GM23338 (cell line): ENCODE data around the gene TENT4B. TPM values are rescaled to one million over a fixed set of nuclear protein-coding genes. Genes with fewer than 3 reads are reported as not detected.

Experiments used
- ATAC-seq: fragments of 200-7000 bp; cut with Tn5 transposase; 3 replicates; pipeline ENCODE4 v1.9.1; 2020
- DNase-seq: peaks from one replicate; pipeline ENCODE4 v3.0.0-alpha.2; 2015; ENCODE audit warnings: low spot score
- H2AFZ ChIP-seq: fragments of 200-600 bp; sonication (generic); 2 replicates; pipeline ENCODE4 v1.8.0; 2016; ENCODE audit warnings: antibody characterized with exemption, mild to moderate bottlenecking, moderate library complexity
- H3F3A ChIP-seq: fragments of 200-600 bp; sonication (generic); replicated peaks from 2 replicates; pipeline ENCODE4 v1.8.0; 2017; ENCODE audit warnings: antibody characterized with exemption, mixed run types, low read depth
- H3K27ac ChIP-seq: fragments of 200-600 bp; sonication (generic); 2 replicates; pipeline ENCODE4 v1.6.1; 2016; ENCODE audit warnings: low read depth
- H3K27me3 ChIP-seq: fragments of 200-600 bp; sonication (generic); 2 replicates; pipeline ENCODE4 v1.8.0; 2016; ENCODE audit warnings: mild to moderate bottlenecking, mixed run types, moderate library complexity; ENCODE audit not compliant: insufficient read depth
- H3K36me3 ChIP-seq: fragments of 200-600 bp; sonication (generic); 2 replicates; pipeline ENCODE4 v1.8.0; 2016; ENCODE audit warnings: mild to moderate bottlenecking; ENCODE audit not compliant: insufficient read depth
- H3K4me1 ChIP-seq: fragments of 200-600 bp; sonication (generic); 2 replicates; pipeline ENCODE4 v1.8.0; 2016; ENCODE audit warnings: mild to moderate bottlenecking, moderate library complexity; ENCODE audit not compliant: insufficient read depth
- H3K4me2 ChIP-seq: fragments of 200-600 bp; sonication (generic); 2 replicates; pipeline ENCODE4 v1.7.1; 2017; ENCODE audit warnings: mixed run types
- H3K4me3 ChIP-seq: fragments of 200-600 bp; sonication (generic); 2 replicates; pipeline ENCODE4 v1.6.1; 2016; ENCODE audit warnings: mixed run types
- H3K79me2 ChIP-seq: fragments of 200-600 bp; sonication (generic); replicated peaks from 2 replicates; pipeline ENCODE4 v1.8.0; 2017; ENCODE audit warnings: mild to moderate bottlenecking; ENCODE audit not compliant: insufficient read depth
- H3K9me2 ChIP-seq: fragments of 200-600 bp; sonication (generic); 2 replicates; pipeline ENCODE4 v1.8.0; 2017; ENCODE audit not compliant: insufficient read depth
- H4K20me1 ChIP-seq: fragments of 200-600 bp; sonication (generic); replicated peaks from 2 replicates; pipeline ENCODE4 v1.8.0; 2017; ENCODE audit warnings: mild to moderate bottlenecking; ENCODE audit not compliant: insufficient read depth
- H3K27ac Mint-ChIP-seq: 2 replicates; pipeline ENCODE4 v1.8.0; 2020; ENCODE audit warnings: inconsistent platforms, mild to moderate bottlenecking, moderate library complexity, mixed read lengths
- H3K27me3 Mint-ChIP-seq: 3 replicates; pipeline ENCODE4 v1.8.0; 2022; ENCODE audit warnings: low read depth, mild to moderate bottlenecking, moderate library complexity, mixed read lengths, inconsistent platforms; ENCODE audit not compliant: insufficient read depth, poor library complexity
- H3K36me3 Mint-ChIP-seq: 3 replicates; pipeline ENCODE4 v1.8.0; 2021; ENCODE audit warnings: low read depth, mild to moderate bottlenecking, inconsistent platforms, moderate library complexity, mixed read lengths
- H3K4me1 Mint-ChIP-seq: 3 replicates; pipeline ENCODE4 v1.8.0; 2020; ENCODE audit warnings: mild to moderate bottlenecking, inconsistent platforms, mixed read lengths
- H3K4me3 Mint-ChIP-seq: 3 replicates; pipeline ENCODE4 v1.8.0; 2021; ENCODE audit warnings: moderate library complexity, mild to moderate bottlenecking, inconsistent platforms, mixed read lengths
- H3K9me3 Mint-ChIP-seq: 3 replicates; pipeline ENCODE4 v1.8.0; 2020; ENCODE audit warnings: moderate library complexity, mild to moderate bottlenecking, inconsistent platforms, mixed read lengths
- CREB1 ChIP-seq: fragments of 250-450 bp; sonication (Bioruptor Pico); IDR thresholded peaks from 2 replicates; pipeline ENCODE4 v1.5.0; 2020; ENCODE audit warnings: low read depth, mild to moderate bottlenecking, moderate library complexity
- EZH2 ChIP-seq: fragments of 200-600 bp; sonication (generic); IDR thresholded peaks from one replicate; pipeline ENCODE4 v1.8.0; 2017; ENCODE audit warnings: antibody characterized with exemption, mild to moderate bottlenecking, low read depth; ENCODE audit not compliant: unreplicated experiment
- EZH2phosphoT487 ChIP-seq: fragments of 200-600 bp; sonication (generic); IDR thresholded peaks from one replicate; pipeline ENCODE4 v1.8.1; 2018; ENCODE audit warnings: antibody characterized with exemption; ENCODE audit not compliant: unreplicated experiment
- JUNB ChIP-seq: IDR thresholded peaks from one replicate; pipeline ENCODE4 v1.6.1; 2016; ENCODE audit warnings: antibody characterized with exemption; ENCODE audit not compliant: unreplicated experiment
- NANOG ChIP-seq: IDR thresholded peaks from 2 replicates; pipeline ENCODE4 v1.6.1; 2016; ENCODE audit warnings: antibody characterized with exemption, borderline replicate concordance
- POLR2AphosphoS5 ChIP-seq: IDR thresholded peaks from 2 replicates; pipeline ENCODE4 v1.6.1; 2016; ENCODE audit warnings: antibody characterized with exemption, low read depth
- STAT1 ChIP-seq: IDR thresholded peaks from one replicate; pipeline ENCODE4 v1.6.1; 2016; ENCODE audit warnings: antibody characterized with exemption; ENCODE audit not compliant: unreplicated experiment
- ZNF114 ChIP-seq: fragments of 250-450 bp; sonication (Bioruptor Pico); IDR thresholded peaks from 2 replicates; pipeline ENCODE4 v1.5.0; 2020; ENCODE audit warnings: mild to moderate bottlenecking, moderate library complexity
- ZNF331 ChIP-seq: fragments of 250-450 bp; sonication (Bioruptor Pico); IDR thresholded peaks from 2 replicates; pipeline ENCODE4 v1.5.0; 2020; ENCODE audit warnings: low read depth, mild to moderate bottlenecking, moderate library complexity
- polyA plus RNA-seq: library from polyadenylated mRNA; unstranded; fragments of >200 nt; fragmentation: Nextera tagmentation; extraction: Ambion mirVana; gene quantifications from 2 replicates; pipeline ENCODE4 v1.2.1, GENCODE V29; 2016
- total RNA-seq: library from RNA; depleted of rRNA; stranded (reverse); fragments of >200 nt; shearing (Covaris generic); gene quantifications from 2 replicates; pipeline ENCODE4 v1.2.3, GENCODE V29; 2014
- TF ChIP-seq, protein P1 (sequence below): IDR thresholded peaks from 2 replicates; pipeline ENCODE4 v1.6.1; 2016; ENCODE audit warnings: antibody characterized with exemption
- TF ChIP-seq, protein P2 (sequence below): fragments of 250-450 bp; sonication (Bioruptor Pico); IDR thresholded peaks from 2 replicates; pipeline ENCODE4 v1.5.0; 2020; ENCODE audit warnings: mild to moderate bottlenecking, moderate library complexity
- TF ChIP-seq, protein P3 (sequence below), 2 experiments: fragments of 200-600 bp in 1 of 2; sonication (generic) in 1 of 2; conservative IDR thresholded peaks; 2 replicates each; pipeline versions ENCODE4 v1.5.1 to v1.6.1; 2016 to 2017; ENCODE audit warnings: antibody characterized with exemption in 2 of 2, low read depth in 2 of 2, mild to moderate bottlenecking in 2 of 2, moderate library complexity in 1 of 2
- TF ChIP-seq, protein P4 (sequence below): IDR thresholded peaks from one replicate; pipeline ENCODE4 v1.6.1; 2018; ENCODE audit warnings: antibody characterized with exemption; ENCODE audit not compliant: unreplicated experiment

Gene TENT4B
- total and polyA plus RNA-seq, 2 experiments from 2014 or later = 17.6 to 21.3 TPM

DNA sequence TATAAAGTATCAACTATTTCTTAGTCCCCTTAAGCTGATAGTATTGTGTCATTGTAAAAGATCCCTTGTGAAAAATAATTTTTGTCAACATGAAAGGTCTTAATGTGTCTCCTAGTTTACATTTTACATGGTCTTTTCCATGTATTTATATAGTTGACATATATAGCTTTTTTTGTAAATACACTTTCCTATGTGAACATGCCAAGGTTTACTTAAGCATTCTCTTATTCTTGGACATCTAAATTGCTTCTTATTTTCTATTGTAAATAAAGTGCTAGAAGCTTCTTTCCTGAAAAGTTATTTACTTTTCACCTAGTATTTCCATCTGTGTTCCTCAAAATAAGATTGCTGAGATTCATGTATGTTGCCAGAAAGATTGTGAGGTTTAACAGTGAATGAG lies 29.3 kb downstream of the TENT4B start:
- Histone ChIP-seq H3K36me3 (no peaks in the 10 kb centered on the region), H3F3A (no peaks in the 10 kb centered on the region), H4K20me1 (peaks cover 11% of the 10 kb centered on the region), H3K4me3 (no peak overlapping the region), H3K27ac (no peak overlapping the region), H2AFZ (no peak overlapping the region), H3K4me1 (no peaks in the 10 kb centered on the region), H3K4me2 (no peak overlapping the region), H3K27me3 (no peaks in the 10 kb centered on the region), H3K79me2 (peaks cover 83% of the 10 kb centered on the region), H3K9me2 (no peaks in the 10 kb centered on the region)
- H3K36me3 Mint-ChIP-seq = no peaks in the 10 kb centered on the region
- TF ChIP-seq EZH2phosphoT487 (no peak), JUNB (no peak), CREB1 (CRISPR knock-in tag) (no peak), EZH2 (no peak), NANOG (no peak), ZNF331 (no peak), POLR2AphosphoS5 (no peak), ZNF114 (CRISPR knock-in tag) (no peak), STAT1 (no peak)
- TF ChIP-seq, protein P1, sequence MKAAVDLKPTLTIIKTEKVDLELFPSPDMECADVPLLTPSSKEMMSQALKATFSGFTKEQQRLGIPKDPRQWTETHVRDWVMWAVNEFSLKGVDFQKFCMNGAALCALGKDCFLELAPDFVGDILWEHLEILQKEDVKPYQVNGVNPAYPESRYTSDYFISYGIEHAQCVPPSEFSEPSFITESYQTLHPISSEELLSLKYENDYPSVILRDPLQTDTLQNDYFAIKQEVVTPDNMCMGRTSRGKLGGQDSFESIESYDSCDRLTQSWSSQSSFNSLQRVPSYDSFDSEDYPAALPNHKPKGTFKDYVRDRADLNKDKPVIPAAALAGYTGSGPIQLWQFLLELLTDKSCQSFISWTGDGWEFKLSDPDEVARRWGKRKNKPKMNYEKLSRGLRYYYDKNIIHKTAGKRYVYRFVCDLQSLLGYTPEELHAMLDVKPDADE = no peak
- TF ChIP-seq, protein P2, sequence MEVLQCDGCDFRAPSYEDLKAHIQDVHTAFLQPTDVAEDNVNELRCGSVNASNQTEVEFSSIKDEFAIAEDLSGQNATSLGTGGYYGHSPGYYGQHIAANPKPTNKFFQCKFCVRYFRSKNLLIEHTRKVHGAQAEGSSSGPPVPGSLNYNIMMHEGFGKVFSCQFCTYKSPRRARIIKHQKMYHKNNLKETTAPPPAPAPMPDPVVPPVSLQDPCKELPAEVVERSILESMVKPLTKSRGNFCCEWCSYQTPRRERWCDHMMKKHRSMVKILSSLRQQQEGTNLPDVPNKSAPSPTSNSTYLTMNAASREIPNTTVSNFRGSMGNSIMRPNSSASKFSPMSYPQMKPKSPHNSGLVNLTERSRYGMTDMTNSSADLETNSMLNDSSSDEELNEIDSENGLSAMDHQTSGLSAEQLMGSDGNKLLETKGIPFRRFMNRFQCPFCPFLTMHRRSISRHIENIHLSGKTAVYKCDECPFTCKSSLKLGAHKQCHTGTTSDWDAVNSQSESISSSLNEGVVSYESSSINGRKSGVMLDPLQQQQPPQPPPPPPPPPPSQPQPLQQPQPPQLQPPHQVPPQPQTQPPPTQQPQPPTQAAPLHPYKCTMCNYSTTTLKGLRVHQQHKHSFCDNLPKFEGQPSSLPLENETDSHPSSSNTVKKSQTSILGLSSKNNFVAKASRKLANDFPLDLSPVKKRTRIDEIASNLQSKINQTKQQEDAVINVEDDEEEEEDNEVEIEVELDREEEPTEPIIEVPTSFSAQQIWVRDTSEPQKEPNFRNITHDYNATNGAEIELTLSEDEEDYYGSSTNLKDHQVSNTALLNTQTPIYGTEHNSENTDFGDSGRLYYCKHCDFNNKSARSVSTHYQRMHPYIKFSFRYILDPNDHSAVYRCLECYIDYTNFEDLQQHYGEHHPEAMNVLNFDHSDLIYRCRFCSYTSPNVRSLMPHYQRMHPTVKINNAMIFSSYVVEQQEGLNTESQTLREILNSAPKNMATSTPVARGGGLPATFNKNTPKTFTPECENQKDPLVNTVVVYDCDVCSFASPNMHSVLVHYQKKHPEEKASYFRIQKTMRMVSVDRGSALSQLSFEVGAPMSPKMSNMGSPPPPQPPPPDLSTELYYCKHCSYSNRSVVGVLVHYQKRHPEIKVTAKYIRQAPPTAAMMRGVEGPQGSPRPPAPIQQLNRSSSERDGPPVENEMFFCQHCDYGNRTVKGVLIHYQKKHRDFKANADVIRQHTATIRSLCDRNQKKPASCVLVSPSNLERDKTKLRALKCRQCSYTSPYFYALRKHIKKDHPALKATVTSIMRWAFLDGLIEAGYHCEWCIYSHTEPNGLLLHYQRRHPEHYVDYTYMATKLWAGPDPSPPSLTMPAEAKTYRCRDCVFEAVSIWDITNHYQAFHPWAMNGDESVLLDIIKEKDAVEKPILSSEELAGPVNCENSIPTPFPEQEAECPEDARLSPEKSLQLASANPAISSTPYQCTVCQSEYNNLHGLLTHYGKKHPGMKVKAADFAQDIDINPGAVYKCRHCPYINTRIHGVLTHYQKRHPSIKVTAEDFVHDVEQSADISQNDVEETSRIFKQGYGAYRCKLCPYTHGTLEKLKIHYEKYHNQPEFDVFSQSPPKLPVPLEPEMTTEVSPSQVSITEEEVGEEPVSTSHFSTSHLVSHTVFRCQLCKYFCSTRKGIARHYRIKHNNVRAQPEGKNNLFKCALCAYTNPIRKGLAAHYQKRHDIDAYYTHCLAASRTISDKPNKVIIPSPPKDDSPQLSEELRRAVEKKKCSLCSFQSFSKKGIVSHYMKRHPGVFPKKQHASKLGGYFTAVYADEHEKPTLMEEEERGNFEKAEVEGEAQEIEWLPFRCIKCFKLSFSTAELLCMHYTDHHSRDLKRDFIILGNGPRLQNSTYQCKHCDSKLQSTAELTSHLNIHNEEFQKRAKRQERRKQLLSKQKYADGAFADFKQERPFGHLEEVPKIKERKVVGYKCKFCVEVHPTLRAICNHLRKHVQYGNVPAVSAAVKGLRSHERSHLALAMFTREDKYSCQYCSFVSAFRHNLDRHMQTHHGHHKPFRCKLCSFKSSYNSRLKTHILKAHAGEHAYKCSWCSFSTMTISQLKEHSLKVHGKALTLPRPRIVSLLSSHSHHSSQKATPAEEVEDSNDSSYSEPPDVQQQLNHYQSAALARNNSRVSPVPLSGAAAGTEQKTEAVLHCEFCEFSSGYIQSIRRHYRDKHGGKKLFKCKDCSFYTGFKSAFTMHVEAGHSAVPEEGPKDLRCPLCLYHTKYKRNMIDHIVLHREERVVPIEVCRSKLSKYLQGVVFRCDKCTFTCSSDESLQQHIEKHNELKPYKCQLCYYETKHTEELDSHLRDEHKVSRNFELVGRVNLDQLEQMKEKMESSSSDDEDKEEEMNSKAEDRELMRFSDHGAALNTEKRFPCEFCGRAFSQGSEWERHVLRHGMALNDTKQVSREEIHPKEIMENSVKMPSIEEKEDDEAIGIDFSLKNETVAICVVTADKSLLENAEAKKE = no peak
- TF ChIP-seq, protein P3, sequence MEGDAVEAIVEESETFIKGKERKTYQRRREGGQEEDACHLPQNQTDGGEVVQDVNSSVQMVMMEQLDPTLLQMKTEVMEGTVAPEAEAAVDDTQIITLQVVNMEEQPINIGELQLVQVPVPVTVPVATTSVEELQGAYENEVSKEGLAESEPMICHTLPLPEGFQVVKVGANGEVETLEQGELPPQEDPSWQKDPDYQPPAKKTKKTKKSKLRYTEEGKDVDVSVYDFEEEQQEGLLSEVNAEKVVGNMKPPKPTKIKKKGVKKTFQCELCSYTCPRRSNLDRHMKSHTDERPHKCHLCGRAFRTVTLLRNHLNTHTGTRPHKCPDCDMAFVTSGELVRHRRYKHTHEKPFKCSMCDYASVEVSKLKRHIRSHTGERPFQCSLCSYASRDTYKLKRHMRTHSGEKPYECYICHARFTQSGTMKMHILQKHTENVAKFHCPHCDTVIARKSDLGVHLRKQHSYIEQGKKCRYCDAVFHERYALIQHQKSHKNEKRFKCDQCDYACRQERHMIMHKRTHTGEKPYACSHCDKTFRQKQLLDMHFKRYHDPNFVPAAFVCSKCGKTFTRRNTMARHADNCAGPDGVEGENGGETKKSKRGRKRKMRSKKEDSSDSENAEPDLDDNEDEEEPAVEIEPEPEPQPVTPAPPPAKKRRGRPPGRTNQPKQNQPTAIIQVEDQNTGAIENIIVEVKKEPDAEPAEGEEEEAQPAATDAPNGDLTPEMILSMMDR (conservative IDR thresholded peaks at IDR 0.05; ENCODE audit: low read depth in 2 of 2) = no peak
- TF ChIP-seq, protein P4, sequence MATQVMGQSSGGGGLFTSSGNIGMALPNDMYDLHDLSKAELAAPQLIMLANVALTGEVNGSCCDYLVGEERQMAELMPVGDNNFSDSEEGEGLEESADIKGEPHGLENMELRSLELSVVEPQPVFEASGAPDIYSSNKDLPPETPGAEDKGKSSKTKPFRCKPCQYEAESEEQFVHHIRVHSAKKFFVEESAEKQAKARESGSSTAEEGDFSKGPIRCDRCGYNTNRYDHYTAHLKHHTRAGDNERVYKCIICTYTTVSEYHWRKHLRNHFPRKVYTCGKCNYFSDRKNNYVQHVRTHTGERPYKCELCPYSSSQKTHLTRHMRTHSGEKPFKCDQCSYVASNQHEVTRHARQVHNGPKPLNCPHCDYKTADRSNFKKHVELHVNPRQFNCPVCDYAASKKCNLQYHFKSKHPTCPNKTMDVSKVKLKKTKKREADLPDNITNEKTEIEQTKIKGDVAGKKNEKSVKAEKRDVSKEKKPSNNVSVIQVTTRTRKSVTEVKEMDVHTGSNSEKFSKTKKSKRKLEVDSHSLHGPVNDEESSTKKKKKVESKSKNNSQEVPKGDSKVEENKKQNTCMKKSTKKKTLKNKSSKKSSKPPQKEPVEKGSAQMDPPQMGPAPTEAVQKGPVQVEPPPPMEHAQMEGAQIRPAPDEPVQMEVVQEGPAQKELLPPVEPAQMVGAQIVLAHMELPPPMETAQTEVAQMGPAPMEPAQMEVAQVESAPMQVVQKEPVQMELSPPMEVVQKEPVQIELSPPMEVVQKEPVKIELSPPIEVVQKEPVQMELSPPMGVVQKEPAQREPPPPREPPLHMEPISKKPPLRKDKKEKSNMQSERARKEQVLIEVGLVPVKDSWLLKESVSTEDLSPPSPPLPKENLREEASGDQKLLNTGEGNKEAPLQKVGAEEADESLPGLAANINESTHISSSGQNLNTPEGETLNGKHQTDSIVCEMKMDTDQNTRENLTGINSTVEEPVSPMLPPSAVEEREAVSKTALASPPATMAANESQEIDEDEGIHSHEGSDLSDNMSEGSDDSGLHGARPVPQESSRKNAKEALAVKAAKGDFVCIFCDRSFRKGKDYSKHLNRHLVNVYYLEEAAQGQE = no peak
- no peak for DNase-seq
- peaks cover 11% of the 10 kb centered on the region; the same call in 2 of the 3 replicates for H3K4me1 Mint-ChIP-seq
- ATAC-seq = no peak
- no peak overlapping the region for H3K4me3 Mint-ChIP-seq
- no peaks in the 10 kb centered on the region for H3K27me3 Mint-ChIP-seq
- no peak overlapping the region for H3K27ac Mint-ChIP-seq
- H3K9me3 Mint-ChIP-seq = no peaks in the 10 kb centered on the region
